Panc1 (cell line): ENCODE measurements around the gene AGA. TPM values are rescaled to one million over a fixed set of nuclear protein-coding genes. Genes with fewer than 3 reads are reported as not detected.

Experiments used
- ATAC-seq: fragments of 200-7000 bp; cut with Tn5 transposase; 2 replicates; pipeline ENCODE4 v1.9.1; 2020; ENCODE audit warnings: mild to moderate bottlenecking, moderate library complexity
- BruUV-seq: library from RNA; stranded (reverse); fragments of 400-500 nt; replicated peaks from 2 replicates; lab custom pipeline; 2021; lab: Mats Ljungman, UMichigan
- CTCF ChIA-PET: fragments of 300-600 bp; sonication (Branson Sonifier 250); formaldehyde crosslinking; loops from one replicate; lab custom pipeline; 2022; ENCODE audit warnings: antibody characterized with exemption; lab: Charles Lee
- POLR2A ChIA-PET: fragments of 300-600 bp; sonication (Branson Sonifier 250); formaldehyde crosslinking; loops from one replicate; lab custom pipeline; 2022; ENCODE audit warnings: antibody characterized with exemption; lab: Charles Lee
- DNase-seq: peaks from one replicate; pipeline ENCODE4 v3.0.0-alpha.2; 2010; ENCODE audit warnings: low read depth, low spot score
- H3K27ac ChIP-seq: 2 replicates; pipeline ENCODE4 v1.5.1; 2011; ENCODE audit warnings: mild to moderate bottlenecking, low read length, inconsistent platforms
- H3K27me3 ChIP-seq: fragments of 200-500 bp; sonication (Bioruptor generic); 2 replicates; pipeline ENCODE4 v1.6.0; 2014; ENCODE audit warnings: low read length, inconsistent platforms; ENCODE audit not compliant: control insufficient read depth, insufficient read depth
- H3K36me3 ChIP-seq: fragments of 200-500 bp; sonication (Bioruptor generic); 2 replicates; pipeline ENCODE4 v1.5.1; 2014; ENCODE audit warnings: inconsistent platforms, mild to moderate bottlenecking, low read length, moderate library complexity; ENCODE audit not compliant: control insufficient read depth, insufficient read depth
- H3K4me1 ChIP-seq: 2 replicates; pipeline ENCODE4 v1.5.1; 2011; ENCODE audit warnings: inconsistent platforms, mild to moderate bottlenecking, low read length, moderate library complexity; ENCODE audit not compliant: control insufficient read depth, insufficient read depth
- H3K4me3 ChIP-seq, 2 experiments: 2 replicates each; pipeline ENCODE4 v1.5.1; 2011 to 2012; ENCODE audit warnings: low read depth in 2 of 2, low read length in 2 of 2, mild to moderate bottlenecking in 2 of 2, inconsistent platforms in 1 of 2, moderate library complexity in 1 of 2
- H3K9me3 ChIP-seq: fragments of 200-500 bp; sonication (Bioruptor generic); 2 replicates; pipeline ENCODE4 v1.5.1; 2014; ENCODE audit warnings: low read depth, mild to moderate bottlenecking, inconsistent platforms, low read length, moderate library complexity; ENCODE audit not compliant: control insufficient read depth, insufficient read depth
- POLR2AphosphoS5 ChIP-seq: IDR thresholded peaks from 2 replicates; pipeline ENCODE4 v1.6.1; 2012; ENCODE audit warnings: mild to moderate bottlenecking, low read depth, low read length, moderate library complexity
- REST ChIP-seq, 2 experiments: IDR thresholded peaks; 2 replicates each; pipeline ENCODE4 v1.6.1; 2011 to 2012; ENCODE audit warnings: low read depth in 2 of 2, control low read depth in 1 of 2, low read length in 1 of 2, mild to moderate bottlenecking in 1 of 2, moderate library complexity in 1 of 2; ENCODE audit not compliant: insufficient read depth in 1 of 2
- SIN3A ChIP-seq: IDR thresholded peaks from 2 replicates; pipeline ENCODE4 v1.6.1; 2012; ENCODE audit warnings: low read depth, mild to moderate bottlenecking, low read length, moderate library complexity, borderline replicate concordance; ENCODE audit not compliant: insufficient read depth
- TCF7L2 ChIP-seq: IDR thresholded peaks from 2 replicates; pipeline ENCODE4 v1.6.1; 2011; ENCODE audit warnings: mild to moderate bottlenecking, low read depth, low read length, inconsistent platforms
- in situ Hi-C: cut with HindIII; loops from 2 replicates; pipeline ENCODE4 v1.10.0; 2016; ENCODE audit warnings: low sequenced_read_pairs, low pct_unique_long_range_greater_than_20kb
- intact Hi-C: fragments of 100-400 bp; cut with micrococcal nuclease; formaldehyde crosslinking; loops from one replicate; pipeline ENCODE4 v1.10.0; 2022; ENCODE audit not compliant: unreplicated experiment
- total RNA-seq: library from RNA; stranded (reverse); gene quantifications from one replicate; pipeline ENCODE4 v1.2.1, GENCODE V29; 2021; ENCODE audit not compliant: unreplicated experiment
- TF ChIP-seq, protein P1 (sequence below): fragments of 450-650 bp; IDR thresholded peaks from 2 replicates; pipeline ENCODE4 v1.5.1; 2017; ENCODE audit warnings: mild to moderate bottlenecking

The AGA gene
- total RNA-seq, 1 experiment from 2014 or later: 15.4 TPM

GRCh38 chr4:177419434-177419833 lies 22.8 kb downstream of the AGA start:
- Histone ChIP-seq H3K27me3 (no peaks in the 10 kb centered on the region), H3K4me1 (no peaks in the 10 kb centered on the region), H3K27ac (no peak overlapping the region), H3K4me3 (no peak overlapping the region), H3K36me3 (no peaks in the 10 kb centered on the region), H3K9me3 (no peaks in the 10 kb centered on the region)
- TF ChIP-seq REST (IDR thresholded peaks at IDR 0.05; ENCODE audit: insufficient read depth in 1 of 2, low read depth in 2 of 2, low read length in 1 of 2) (no peak), SIN3A (no peak), POLR2AphosphoS5 (no peak), TCF7L2 (no peak)
- TF ChIP-seq, protein P1, sequence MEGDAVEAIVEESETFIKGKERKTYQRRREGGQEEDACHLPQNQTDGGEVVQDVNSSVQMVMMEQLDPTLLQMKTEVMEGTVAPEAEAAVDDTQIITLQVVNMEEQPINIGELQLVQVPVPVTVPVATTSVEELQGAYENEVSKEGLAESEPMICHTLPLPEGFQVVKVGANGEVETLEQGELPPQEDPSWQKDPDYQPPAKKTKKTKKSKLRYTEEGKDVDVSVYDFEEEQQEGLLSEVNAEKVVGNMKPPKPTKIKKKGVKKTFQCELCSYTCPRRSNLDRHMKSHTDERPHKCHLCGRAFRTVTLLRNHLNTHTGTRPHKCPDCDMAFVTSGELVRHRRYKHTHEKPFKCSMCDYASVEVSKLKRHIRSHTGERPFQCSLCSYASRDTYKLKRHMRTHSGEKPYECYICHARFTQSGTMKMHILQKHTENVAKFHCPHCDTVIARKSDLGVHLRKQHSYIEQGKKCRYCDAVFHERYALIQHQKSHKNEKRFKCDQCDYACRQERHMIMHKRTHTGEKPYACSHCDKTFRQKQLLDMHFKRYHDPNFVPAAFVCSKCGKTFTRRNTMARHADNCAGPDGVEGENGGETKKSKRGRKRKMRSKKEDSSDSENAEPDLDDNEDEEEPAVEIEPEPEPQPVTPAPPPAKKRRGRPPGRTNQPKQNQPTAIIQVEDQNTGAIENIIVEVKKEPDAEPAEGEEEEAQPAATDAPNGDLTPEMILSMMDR: no peak
- DNase-seq (no peak), ATAC-seq (no peak)
- BruUV-seq: no TSS peak
- in situ Hi-C loops: no loop called here
- intact Hi-C loops: no loop called here
- ChIA-PET CTCF (no interaction called here), POLR2A (no interaction called here)

DNA sequence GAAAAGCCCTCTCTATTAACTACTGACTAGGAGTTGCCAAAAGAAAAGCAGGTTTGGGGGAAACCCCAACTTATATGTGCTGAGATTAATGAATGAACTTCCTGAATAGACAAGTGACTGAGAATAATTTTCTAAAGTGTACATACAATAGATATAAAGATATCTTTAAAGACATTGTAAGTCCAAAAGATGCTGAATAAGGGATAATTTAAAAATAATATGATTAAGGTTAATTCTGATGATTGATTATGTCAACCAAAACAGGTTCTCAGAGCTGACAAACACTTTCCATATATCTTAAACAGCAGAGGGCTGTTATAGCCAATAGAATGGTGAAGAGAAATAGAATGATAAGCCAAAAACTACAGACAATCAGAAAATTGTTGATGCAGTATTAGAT lies 28.6 kb downstream of the AGA start:
- no peaks in the 10 kb centered on the region for H3K36me3 ChIP-seq
- no peaks in the 10 kb centered on the region for H3K9me3 ChIP-seq
- no peak overlapping the region for H3K4me3 ChIP-seq
- H3K27ac ChIP-seq: no peak overlapping the region
- DNase-seq (no peak), ATAC-seq (no peak)
- H3K27me3 ChIP-seq: no peaks in the 10 kb centered on the region
- ChIA-PET CTCF (no interaction called here), POLR2A (no interaction called here)
- no peaks in the 10 kb centered on the region for H3K4me1 ChIP-seq
- in situ Hi-C loops (no loop called here), intact Hi-C loops (no loop called here)
- no TSS peak for BruUV-seq
- TF ChIP-seq POLR2AphosphoS5: no peak
- TF ChIP-seq, protein P1: no peak
- TF ChIP-seq SIN3A: no peak
- TF ChIP-seq TCF7L2: no peak
- no peak for TF ChIP-seq REST (IDR thresholded peaks at IDR 0.05; ENCODE audit: insufficient read depth in 1 of 2, low read depth in 2 of 2, low read length in 1 of 2)
